UCSD-AML1 (cell line): ENCODE results near the gene CKS2.

Experiments
- DNase-seq: peaks from one replicate; lab custom pipeline; 2025; ENCODE audit not compliant: unreplicated experiment; lab: John Stamatoyannopoulos, UW

Gene CKS2

GRCh38 chr9:89346696-89347095 is 35.7 kb downstream of the CKS2 start:
- no peak for DNase-seq

- DNase-seq = no peak
Observed at GRCh38 chr9:89347651-89348050, 36.7 kb downstream of the CKS2 start.

DNA sequence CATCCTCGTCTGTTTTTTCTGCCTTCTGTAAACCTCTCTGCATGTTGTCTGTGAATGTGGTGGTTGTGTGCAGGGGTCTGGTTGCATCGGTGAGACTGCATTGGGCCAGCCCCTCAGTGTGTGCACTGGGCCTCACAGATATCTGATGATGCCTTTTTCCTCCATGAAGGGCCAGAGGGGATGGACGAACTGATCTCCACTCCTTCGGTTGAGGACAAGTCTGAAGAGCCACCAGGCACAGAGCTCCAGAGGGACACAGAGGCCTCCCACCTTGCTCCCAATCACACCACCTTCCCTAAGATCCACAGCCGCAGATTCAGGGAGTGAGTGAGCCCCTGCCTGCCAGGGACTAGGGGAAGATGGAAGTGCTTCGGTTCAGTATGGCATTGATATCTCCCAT is 38.6 kb downstream of the CKS2 start:
- no peak for DNase-seq

DNA sequence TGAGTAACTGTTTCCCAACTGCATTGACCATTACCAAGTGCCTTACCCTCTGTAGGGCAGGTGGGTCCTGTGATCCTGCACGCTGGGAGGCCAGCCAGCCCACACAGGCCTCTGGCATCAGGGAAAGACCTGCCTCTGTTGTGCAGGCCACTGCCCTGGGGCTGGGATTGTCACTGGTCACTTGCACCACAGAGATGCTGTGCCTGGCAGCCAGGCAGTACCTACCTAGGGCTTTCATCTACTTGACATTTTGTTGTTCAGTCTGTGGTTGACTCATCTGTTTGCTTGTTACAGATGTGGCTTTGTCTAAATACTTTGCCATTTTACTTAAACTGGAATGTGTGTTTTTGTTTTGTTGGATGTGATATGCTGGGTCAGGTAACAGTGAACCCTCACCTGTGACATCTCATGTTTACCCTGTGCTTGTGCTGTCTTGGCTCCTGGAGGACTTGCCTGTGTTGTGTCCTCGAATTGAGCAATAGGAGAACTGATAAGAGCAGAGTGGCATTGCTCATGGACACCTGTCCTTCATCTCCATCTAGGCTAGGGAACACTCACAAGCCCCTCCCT is 40.1 kb downstream of the CKS2 start:
- DNase-seq = no peak

DNA sequence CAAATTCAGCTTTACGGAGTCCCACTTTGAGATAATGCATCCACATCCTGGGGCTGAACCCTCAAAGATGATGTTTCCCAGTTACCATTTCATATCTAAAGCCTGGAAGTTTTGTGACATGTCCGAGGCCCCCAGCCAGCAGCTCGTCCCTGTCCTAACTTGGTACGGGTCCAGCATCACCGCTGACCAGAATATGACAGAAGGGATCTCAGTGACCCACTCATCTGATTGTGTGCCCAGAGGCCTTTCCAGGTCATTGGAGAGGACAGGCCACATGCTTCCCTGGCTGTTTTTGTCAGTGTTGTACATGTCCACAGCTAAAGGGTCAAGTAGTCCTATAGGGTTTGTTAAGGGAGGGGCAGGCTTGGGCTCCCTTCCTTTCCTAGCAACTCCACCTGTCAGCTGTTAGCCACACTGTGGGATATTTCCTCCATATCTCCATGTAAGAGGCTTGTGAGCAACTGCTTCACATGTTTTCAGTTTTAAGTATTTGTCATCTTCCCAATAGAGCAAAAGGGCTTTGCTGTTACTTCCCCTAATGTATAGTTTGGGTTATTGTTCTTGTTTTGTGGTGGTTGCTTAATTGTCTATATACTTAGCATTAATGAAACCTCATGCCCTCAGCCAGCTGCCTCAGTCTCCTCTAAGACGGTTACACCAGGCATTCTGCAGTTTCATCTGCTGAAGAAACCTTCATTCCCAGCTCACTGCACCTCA is 40.7 kb downstream of the CKS2 start:
- no peak for DNase-seq

- no peak for DNase-seq
Observed at GRCh38 chr9:89352451-89352850, 41.5 kb downstream of the CKS2 start.

GRCh38 chr9:89352874-89353649 is 42.1 kb downstream of the CKS2 start:
- no peak for DNase-seq

DNA sequence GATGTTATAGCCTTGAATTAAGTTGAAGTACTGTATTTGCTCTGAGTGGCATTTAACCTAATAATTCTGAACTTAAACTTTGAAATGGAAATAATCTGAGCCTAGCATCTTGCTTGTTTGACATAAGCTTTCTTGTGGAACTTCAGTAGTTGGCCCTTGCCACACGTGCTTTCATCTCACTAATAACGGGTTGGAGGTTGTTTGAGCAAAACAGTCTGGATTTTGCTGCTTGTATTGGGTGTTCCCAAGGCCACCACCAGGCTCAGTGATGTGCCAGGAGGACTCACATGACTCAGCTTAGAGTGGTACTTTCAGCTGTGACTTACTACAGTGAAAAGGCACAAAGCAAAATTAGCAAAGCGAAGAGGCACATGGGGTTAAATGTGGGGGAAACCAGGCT is 43.0 kb downstream of the CKS2 start:
- DNase-seq = no peak

DNA sequence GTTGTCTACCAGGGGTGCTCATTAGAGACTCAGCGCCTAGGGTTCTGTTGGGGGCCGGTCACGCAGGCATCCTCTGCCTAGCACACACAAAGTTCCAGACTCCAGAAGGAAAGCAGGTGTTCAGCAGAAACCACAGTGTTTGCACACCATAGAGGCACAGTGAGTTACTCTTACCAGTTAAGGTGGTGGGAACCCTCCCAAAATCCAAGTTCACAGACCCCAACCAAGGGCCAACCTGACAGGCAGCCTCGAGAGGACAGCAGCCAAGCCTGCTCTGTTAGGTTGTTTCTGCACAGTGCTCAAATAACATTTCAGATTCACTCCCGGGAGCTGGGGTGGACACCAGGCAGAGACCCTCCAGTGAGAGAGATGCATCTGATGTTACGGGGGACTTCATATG is 43.5 kb downstream of the CKS2 start:
- DNase-seq = no peak

GRCh38 chr9:89356782-89357181 is 45.8 kb downstream of the CKS2 start:
- no peak for DNase-seq

GRCh38 chr9:89357331-89358197 is 46.6 kb downstream of the CKS2 start:
- DNase-seq = no peak

DNA sequence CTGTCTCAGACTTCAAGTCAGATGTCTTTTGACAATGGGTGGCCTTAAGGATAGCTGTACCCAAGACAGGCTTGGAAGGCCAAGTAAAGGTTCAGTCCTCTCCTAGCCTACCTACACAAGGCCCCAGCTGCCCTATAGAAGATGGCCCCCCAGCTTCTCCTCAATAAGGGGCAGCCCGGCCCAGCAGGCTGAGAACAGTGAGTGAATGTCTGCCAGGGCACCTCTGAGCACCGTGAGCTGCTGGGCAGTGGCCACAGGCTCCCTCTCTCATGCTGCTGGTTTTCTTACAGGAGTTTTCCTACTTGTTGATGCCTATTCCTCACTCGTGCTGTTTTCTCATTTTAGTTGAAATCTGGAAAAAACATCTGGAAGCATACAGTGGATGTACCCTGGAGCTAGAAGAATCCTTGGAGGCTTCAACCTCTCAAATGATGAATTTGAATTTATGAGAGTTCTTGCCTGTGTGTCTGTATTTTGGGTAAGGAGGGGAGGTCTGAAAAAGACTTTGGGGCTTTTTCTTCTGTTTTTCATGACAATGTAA is 47.5 kb downstream of the CKS2 start:
- DNase-seq = no peak

DNA sequence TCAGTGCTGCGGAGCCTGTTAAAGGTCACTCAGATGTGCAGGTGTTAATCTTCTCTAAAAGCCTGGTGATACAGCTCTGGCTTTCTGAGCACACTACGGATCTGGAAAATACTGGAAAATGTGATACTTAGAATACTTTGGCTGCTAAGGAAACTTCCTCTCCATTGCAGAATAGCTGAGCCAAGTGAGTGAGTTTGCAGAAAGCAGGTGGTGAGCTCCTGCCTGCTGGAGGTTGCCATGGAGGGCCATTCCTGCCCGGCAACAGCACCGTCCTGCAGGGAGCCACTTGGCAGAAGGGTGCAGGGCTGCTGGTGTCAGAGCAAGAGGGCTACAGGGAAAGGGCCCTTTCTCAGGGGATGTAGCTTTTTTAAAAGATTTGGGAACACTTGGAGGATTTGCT is 48.0 kb downstream of the CKS2 start:
- DNase-seq = peak; percentile 50

DNA sequence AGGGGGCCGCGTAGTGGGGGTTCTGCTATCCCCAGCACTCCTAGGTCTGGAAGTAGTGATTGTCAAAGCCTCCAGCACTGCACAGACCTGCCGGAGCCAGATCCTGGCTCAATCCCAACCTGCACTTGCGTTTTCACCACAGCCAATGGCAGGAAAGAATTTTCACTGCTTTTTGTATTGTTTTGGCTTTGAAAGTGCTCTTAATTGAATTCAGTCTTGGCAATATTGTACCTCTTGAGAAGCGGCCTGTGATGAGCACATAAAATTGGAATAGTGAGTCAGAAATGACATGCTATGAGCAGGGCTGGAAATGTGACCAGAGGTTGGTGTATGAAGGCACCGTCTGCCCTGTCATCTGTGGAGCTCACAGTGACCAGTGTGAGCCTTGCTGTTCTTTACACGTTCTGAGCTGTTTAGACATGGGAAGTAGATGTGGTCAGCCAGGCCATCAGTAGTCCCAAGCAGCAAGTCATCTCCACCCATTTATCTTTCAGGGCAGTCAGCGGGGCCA is 48.8 kb downstream of the CKS2 start:
- DNase-seq = peak; percentile 49

DNA sequence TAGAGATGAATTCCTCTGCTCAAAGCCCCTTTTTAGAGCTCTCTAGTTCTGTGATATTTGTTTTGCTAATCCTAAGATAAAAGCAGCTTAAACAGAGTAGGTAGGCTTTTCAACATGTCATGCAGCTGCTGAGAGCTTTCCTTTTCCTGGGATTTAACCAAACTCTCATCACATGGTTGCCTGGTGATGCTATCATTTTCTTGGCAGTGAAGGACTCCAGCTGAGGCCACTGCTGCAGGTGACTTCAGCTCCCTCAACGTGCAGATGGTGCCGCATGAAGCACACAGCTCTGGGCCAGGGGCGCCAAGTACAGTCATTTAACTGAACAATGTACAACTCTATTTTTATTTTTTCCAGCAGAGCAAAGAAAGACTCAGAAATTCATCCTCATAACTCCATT is 49.5 kb downstream of the CKS2 start:
- no peak for DNase-seq

GRCh38 chr9:89361031-89361430 is 50.0 kb downstream of the CKS2 start:
- no peak for DNase-seq

DNA sequence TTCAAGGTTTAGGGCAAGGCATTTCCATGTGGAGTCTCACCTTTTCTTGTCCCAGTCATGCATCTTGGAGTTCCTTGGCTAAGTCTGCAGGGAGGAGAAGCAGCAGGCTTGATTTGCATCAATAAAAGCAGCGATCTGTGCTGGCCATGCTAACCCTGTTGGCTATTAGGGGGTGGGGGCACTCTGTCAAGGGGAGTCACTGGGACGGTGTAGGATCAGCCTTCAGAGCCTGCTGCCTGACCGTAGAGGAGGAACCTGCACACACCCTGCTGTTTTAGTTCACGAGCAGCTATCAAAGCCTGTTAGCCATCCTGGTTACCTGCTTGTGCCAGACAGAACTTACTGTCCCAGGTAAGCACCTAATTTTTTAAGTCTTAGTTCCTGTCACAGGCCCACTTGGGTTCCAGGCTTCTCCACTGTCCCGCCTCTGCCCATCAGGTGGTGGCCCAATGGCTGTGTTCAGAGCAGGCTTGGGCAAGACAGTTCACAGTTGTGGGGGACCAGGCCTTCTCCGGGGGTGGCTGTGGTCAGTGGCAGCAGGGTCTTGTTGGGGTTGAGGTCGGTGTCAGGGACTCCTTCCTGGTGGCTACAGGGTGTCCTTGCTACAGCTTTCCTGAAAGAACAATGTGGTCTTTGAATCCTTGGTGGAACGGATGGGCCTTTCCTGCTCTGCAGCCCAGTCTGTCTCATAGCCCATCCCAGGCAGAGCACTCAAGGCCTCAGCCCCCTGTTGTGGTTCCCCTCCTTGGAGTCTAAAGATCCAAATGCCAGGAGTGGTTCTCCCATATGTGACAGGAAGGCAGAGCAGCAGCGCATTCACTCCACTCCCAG is 51.0 kb downstream of the CKS2 start:
- DNase-seq = no peak

GRCh38 chr9:89362647-89363310 is 51.8 kb downstream of the CKS2 start:
- no peak for DNase-seq

DNA sequence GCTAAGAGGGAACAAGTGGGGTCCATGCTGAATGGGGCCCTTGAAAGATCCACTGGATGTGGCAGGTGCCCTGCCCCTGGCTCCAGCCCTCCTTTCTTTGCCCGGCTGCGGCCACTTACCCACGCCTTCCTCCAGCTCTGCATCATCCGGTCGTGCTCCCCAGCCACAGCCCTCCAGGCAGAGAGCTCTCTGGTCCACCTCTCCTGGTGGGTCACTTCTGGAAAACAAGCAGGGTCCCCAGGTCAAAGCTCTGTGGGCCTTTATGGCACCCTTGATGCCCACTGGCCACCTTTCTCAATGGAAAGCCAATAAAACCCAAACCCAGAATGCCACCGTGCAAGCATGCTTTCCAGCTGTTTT is 52.3 kb downstream of the CKS2 start:
- DNase-seq = no peak
